Dermis microvascular lymphatic vessel endothelial cell (primary cell): ENCODE results near the gene PPT2. TPM values are rescaled to one million over a fixed set of nuclear protein-coding genes. Genes with fewer than 3 reads are reported as not detected.
"Not testable (repeated sequence)": the region's sequence is repeated elsewhere in the genome, so short reads cannot be mapped to it uniquely, and the experiment has no call there.

Source experiments
- DNase-seq, 2 donors: peaks; one replicate each; pipeline versions ENCODE4 v3.0.0 to v3.0.0-alpha.2; 2010; ENCODE audit warnings: low read depth in 2 of 2
- total RNA-seq: library from RNA; depleted of rRNA; stranded (reverse); fragments of >200 nt; gene quantifications from 2 replicates; pipeline ENCODE4 v1.2.1, GENCODE V29; 2014

Gene PPT2
- total RNA-seq, 1 donor from 2014 or later: 50.1 TPM

DNA sequence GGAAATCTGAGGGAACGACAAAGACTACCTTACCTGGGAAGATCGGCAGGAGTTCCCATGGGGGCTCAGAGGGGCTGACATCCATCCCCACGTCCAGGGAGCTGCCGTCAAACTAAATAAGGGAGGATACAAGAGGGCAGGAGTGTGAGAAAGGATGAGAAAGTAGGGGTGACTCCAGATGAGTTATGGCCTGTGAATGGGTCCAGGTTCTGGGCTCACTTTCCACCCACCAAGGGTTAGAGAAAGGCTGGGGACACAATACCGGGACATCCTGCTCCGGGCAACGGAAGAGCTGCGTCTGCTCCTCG, 26.6 kb upstream of the PPT2 start:
- DNase-seq: no peak

DNA sequence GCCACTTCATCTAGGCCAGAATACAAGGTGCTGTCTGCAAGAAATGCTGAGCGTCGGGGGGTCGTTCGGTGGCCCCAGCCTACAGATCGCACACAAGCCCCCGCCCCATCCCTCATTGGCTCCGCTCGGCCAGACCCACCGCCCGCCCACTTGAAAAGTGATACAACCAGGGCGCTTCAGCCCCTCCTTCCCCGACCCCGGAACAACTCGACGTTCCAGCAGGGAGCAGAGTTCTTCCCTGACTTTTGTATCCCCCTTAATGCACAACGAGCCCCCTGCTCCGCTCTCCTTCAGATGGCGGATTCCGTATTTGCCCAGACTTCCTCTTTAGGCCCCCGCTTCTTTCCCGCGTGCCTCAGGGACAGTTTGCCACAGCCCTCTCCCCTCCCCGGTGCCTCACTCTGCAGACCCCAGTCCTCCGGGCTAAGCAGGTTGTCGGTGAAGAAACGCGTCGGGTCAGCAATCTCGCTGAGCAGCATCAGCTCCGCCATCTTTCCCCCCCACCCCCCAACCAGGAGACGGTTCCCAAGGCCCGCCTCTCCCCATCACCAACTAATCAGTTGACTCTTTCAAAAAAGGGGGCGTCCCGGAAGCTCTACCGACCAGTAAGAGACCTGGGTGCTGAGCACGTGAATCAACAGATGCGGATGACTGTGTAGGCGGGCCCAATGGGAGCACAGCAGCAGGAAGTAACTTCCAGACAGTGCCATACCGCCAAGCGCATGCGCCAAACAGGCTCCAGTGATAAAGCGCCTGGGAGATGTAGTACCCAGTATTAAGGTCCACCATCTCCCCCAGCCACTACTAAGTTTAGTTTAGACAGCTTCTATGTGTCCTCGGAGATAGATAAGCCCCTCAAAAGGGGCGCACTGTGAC, 26.0 kb upstream of the PPT2 start, which contains the start of gene ATF6B:
ATF6B (minus strand) TSS at position 530 of the 876 bp plus-strand sequence; CDS start at position 491, 39 bp downstream.
- peak; percentile 99 to 100 for DNase-seq

DNA sequence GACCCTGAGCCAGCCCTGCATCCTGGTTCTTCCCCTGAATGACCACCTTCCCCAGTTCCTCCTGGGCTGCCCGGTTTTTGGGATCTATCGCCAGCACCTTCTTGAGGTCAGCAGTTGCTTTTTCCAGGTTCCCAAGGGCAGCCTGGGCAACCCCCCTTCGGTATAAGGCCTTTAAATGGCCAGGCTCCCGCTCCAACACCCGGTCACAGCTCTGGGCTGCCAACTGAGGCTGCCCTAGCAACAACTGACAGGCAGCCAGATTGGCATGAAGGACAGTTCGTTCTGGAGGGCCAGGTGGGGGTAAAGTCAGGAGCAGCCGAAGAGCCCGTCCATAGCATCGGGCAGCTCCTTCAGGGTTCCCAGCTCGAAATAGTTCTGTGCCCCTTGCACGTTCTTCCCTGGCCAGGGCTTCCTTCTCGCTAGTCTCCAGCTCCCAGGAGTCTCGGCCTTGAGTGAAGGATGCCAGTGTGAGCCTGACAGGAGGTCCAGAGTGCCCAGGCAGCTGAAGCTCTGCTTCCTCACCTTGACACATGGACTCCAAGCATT, 25.1 kb upstream of the PPT2 start:
- DNase-seq: no peak

DNA sequence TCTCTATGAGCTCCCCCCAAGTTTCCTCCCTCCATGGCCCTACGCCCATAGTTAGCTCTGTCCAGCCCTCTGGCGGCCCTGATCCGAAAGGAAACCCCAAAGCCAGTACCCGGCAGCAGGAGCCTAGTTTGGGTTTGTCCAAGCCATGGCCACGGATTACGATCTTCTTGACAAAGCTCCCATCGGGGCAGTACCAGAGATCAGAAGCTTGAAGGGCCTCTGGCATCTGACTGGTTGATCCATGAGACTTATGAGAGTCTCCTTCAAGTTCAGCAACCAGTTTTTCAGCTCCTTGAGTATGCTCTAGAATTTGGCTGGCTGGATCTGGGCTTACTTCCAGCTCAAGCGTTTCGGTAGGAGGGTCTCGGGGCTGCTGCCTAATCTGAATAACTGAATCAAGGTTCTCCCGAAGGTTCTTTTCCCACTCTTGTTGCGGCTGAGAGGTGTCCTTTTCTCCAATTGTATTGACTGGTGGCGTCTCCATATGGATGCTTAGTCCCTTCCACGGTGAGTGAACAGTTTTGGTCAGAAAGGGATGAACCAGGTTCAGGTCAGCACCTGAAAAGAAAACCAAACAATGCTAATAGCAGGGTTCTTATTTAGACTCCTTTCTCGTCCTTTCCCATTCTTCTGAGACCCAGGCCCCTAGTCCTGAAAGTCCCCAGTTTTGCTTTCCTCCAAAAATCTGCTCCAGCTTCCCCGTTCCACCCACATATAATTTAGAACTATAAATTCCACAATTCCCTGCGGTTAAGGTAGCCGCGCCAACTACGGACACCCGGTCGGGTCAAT, 24.4 kb upstream of the PPT2 start:
- DNase-seq: no peak

DNA sequence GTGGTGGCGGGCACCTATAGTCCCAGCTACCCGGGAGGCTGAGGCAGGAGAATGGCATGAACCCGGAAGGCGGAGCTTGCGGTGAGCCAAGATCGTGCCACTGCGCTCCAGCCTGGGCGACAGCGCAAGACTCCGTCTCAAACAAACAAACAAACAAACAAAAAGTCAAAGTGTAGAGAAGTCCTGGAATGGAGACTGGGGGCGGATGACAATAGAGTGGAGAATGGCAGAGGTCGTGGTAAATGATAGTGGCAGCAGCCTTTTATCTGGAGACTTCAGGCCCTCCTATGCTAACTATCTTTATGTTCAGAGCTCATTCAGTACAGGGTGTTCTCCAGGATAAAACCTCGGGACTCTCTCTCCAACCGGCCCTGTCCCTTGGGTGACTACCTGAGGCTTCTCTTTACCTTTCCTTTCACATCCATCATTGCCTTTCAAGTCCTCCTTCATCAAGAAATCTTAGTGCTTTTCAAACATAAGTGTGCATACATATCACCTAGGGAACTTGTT, 22.4 kb upstream of the PPT2 start:
- no peak for DNase-seq

DNA sequence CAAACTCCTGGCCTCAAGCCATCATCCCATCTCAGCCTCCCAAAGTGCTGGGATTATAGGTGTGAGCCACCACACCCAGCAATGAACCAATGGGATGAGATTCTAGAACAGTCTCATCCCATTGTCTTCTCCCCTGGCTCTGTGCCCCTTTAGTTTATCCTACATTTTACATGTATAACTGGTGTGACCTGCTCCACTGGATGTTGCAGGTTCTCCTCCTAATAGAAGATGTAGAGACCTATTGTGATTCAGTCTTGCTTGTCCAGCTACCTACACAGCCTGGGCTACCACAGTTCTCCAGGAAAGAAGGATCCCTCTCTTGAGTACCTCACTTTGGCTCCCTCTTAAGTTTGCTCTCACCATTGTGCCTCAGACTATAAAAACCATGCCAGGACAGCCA, 21.8 kb upstream of the PPT2 start:
- no peak for DNase-seq

DNA sequence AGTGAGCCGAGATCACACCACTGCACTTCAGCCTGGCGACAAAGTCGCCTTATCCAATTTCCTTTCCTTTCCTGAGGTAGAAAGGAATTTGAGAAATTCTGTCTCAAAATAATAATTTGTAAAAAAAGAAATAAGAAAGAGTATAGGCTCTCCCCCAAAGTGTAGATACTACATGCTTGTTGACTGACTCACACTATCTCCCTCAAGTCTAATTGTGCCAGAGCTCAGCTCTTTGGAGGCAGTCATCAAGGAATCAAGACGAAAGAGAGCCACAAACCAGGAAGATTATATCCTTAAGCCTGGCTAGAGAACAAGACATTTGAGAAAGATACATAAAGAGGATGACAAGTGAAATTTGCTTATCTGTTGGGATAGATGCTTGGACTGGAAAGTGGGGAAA, 20.2 kb upstream of the PPT2 start:
- no peak for DNase-seq

DNA sequence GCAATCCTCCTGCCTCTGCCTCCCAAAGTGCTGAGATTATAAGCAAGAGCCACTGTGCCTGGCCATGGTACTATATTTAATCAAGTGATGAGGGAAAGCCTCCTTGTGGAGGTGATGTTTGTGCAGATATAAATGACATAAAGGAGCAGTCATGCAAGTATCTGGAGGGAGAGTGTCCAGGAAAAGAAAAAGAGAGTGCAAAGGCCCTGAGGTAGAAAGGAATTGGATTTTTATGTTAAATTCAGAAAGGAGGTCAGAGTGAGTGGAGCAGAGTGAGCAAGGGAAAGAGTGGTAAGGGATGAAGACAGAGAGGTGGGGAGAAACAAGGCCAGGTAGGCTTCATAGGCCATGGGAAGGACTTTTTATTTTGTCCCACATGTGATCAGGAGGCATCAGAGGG, 16.5 kb upstream of the PPT2 start:
- DNase-seq: no peak

DNA sequence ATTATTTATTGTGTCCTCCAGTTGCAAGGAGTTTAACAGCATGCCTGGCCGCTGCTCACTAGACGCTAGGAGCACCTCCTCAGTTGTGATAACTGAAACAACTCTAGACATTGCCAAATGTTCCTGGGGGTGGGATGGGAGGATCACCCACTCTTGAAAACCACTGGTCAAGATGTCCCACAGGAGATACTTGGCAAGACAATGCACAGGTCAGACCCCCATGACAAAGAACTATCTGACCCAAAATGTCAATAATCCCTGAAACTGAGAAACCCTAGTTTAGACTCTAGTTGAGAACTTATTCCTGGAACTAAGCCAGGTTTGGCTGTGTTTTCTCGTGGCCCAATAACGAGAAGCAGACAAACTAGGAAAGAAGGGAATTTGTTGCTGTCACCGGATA, 14.4 kb upstream of the PPT2 start:
- no peak for DNase-seq

DNA sequence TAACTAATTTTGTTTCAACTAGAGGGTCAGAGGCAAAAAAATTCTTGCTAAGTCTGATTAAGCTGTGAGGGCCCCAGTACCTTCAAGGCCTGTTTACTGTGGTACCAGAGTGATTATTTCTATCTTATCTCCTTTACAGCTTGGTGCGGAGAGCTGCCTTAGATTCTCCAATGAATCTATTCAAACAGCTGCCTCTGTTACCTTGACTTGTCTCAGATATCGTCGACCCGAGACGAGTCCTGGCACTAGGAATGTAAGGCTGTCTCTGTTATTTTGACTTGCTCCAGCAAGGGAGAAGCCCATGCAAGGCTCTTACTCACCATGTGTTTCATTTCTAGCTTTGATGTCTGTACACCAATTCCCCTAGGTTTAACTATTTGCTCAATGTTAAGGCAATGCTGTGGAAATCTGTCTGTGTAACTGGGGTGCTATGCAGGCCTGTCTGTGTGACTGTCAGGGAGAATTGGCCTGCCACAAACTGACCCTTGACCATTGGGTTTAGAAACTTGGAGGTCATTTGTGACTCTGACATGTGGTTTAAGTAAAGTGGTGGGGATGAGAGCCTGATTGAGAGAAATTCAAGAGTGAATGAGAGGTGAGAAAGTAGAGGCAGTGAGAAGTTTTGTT, 13.4 kb upstream of the PPT2 start:
- DNase-seq: no peak

DNA sequence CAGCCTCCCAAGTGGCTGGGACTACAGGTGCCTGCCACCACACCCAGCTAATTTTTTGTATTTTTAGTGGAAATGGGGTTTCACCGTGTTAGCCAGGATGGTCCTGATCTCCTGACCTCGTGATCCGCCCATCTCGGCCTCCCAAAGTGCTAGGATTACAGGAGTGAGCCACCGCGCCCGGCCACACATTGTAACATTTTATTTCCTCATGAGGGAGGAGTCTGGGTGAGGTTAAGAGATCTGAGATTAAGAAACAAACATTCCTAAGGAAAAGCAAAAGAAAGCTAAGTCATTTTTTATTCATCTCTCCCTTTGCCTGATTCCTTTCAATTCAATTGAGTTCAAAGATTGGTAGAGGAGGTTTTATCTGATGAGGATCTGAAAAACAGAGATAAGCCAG, 9.7 kb upstream of the PPT2 start:
- not testable (repeated sequence) for DNase-seq

DNA sequence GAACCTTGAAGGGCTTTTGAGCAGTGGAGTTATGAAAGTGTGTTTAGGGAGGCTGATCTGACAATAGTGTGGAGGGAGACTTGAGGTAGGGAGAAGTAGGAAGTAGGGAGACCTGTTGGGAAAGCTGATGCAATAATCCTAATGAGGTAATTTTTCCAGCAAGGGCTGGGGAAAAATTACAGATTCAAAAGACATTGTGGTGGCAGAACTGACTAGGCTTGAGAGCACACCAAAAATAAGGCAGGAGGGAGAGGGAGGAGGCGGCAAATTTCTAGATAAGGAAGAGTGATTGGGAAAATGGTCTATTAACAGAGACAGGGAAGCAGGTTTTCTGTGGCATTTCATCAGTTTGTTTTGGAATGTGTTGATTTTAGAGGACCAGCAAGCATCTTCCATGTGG, 7.7 kb upstream of the PPT2 start:
- DNase-seq: no peak

DNA sequence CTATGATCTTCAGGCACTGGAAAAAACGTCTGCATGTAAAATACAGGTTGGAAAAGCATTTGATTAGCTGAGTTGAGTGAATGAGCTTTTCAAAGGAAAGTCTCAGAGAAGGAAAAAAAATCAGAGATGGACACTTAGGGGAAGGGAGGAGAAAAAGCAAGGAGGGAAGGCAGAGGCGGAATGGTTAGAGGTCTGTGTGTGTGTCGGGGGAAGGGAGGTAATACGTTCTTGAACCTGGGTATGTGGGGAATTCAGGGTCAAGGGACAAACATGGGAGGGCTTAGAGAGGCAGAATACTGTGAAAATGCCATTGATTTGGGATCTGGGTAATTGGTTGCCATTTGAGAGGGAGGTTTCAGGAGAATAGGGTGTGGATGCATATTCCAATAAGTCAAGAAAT, 7.3 kb upstream of the PPT2 start:
- no peak for DNase-seq

DNA sequence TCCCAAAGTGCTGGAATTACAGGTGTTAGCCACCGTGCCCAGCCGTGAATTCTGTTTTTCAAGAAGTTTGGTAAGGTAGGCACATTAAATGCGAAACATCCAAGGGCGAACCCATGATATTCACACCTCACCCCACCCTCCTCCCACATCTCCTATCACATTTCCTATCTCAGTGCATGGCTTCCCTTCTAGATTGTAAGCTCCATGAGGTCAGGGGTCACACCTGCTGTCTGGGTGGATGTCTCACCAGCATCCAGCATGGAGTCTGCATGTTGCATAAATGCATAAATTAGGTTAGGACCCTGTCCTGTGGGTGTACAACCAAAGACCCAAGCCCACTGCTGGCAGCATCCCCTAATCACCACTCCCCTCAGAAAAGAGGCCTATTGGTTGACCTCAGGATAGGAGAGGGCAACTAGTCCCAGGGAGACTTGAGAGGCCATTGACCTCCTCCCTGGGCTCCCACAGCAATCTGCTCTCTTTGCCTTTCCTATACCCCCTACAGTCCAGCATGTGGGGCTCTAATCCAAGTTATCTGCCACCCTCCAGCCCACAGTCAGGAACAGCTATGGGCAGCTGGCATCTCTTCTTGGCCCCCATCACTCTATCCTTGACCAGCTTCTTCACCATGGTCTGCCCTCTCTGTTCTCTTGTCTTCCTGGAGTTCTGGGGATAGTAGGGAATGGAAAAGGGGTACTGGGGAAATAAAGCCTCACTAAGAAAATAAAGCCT, 6.4 kb upstream of the PPT2 start:
- DNase-seq: no peak

DNA sequence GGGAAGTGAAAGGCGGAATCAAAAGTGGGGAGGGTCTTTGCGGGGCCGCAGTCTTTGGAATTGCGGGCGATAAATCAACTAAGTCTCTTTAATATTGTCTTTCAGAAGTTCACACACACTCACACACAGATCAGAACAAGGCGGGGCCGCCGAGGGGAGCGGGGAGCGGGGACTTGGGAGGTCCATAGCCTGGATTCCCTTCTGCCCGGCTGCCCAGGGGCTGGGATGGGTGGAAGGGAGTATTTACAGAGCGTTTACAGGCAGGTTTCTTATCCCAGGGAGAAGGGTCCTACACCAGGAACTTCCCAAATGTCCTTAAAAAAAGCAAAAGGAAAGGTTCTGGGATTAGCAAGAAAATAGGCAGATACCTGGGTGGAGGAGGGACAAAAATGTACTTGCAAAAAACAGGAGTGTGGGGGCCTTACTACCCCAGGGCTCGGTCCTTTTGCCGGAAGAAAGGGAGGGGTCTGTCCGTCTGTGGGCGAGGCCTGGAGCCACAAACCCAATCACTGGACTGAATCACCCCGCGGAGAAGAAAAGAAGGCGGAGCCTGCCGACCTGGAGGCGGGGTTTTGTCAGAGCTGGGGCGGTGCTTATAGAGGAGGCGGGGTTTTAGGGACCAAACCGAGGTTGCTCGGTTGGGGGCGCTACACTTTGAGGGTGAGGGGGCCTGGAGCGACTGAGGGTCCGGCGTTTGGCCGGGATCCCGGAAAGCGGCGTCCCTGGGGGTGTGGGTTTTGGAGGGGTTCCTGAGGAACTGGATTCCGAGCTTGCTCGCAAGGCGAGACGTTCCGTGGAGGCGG, 5.5 kb upstream of the PPT2 start:
- peak in 1 of 2 donors; percentile 71 for DNase-seq

DNA sequence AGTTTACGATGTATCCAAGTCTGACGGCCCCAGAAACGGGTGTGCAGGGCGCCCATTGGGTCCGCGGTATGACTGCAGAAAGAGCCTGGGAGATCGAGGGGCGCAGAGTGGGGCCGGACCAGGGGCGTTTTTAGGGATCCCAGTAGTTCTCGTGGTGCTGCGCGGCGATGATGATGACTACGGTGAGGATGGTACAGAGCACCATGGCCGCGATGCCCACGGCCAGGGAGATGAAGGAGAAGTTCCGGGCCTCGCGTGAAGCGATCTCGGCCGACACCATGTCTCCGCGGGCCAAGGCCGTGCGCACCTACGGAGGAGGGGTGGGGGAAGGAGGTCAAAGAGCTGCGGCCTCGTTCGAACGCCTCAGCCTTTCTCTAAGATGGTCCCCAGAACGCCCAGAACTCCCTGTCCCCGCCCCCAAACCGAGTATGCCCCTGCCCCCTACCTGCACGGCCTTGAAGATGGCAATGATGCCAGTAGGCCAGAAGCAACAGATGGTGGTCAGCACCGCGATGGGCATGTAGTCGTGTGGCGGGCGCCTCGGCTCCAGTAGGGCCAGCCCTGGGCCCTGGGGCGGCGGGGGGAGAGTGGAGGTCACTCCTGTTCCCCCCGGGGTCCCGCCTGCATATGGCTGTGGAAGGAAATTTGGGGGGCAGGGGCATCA, 4.7 kb upstream of the PPT2 start:
- no peak for DNase-seq

DNA sequence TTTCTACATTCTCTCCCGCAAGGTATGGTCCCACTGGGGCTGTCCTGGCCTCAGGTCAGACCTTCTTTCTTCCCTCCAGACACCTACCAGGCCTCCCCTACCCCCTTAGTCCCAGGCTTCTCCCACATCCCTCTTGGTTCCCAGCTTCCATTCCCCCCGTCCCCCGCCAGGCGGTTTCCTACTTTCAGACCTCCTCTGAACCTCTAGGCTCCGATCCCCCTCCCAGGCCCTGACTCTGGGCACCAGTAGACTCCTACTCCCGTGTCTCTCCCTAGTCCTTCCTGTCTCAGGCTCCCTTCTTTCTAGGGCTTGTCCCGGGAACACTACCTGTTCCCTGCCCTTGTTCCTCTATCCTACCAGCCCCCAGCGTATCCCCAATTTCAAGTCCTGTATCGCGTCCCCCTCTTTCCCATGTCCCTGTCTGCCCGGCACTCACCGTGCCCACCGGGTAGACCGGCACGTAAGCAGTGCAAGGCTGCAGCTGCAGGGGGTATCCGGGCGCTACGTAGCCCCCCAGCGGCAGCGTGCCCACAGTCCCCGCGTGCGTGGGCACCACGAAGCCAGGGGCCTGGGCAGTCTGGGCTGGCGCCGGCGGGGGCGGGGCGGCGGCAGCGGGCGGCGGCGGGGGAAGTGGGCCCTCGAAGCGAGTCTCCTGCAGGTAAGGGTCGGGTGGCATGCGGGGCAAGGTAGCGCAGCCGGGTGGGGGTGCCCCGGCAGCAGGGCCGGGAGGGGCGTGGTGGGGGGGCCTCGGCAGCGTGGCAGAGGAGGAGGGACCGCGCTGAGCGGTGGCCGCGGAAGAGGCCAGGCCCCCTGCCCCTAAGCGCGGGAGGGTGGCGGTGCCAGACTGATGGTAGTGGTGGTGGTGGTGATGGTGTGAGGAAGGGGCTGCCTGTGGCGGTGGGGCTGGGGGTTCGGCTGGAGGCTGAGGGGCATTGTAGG, 3.7 kb upstream of the PPT2 start:
- no peak for DNase-seq

DNA sequence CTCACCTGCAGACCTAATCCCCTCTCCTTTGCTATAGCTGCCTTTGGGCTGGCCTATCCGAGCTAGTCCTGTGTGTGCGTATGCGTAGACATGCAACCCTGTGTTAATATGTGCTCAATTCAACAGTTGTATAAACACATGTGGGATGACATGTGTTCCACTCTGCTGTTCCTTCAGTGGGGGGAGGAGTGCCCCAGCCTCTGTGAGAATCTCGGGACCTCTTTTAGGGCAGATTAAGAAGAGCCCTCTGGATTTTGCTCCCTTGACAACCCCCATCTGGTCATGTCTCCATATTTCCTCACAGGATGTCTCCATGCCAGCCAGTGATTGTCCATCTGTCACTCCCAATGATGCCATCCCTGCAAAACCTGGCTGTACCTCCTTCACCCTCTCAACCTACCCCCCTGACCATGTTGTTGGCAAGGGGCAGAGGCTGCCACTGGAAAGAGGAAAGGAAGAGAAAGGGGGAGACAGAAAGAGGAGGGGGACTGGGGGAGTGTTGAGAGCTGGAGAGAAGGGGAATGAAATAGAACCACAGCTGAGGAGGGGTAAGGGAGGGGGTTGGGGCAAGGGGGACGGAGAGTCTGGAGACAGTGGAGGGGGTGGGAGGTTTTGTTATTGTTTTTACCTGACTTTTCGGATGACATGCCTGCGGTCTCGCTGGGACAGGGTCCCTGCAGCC, 2.6 kb upstream of the PPT2 start:
- DNase-seq: no peak
